ENCODE results near the gene SMARCAD1. TPM values are rescaled to one million over a fixed set of nuclear protein-coding genes. Genes with fewer than 3 reads are reported as not detected.
"Not testable (repeated sequence)": the region's sequence is repeated elsewhere in the genome, so short reads cannot be mapped to it uniquely, and the experiment has no call there.

SMARCAD1 gene
- polyA plus RNA-seq, 1 donor: 31.1 TPM

GRCh38 chr4:94228493-94229216 lies 21.0 kb downstream of the SMARCAD1 start:
- DNase-seq: no peak

GRCh38 chr4:94232519-94232918 lies 24.9 kb downstream of the SMARCAD1 start:
- DNase-seq: no peak

GRCh38 chr4:94235825-94236224 lies 28.2 kb downstream of the SMARCAD1 start:
- no peak for DNase-seq

- no peak for DNase-seq
These were observed 29.6 kb downstream of the SMARCAD1 start for GRCh38 chr4:94237271-94237670.

- DNase-seq: no peak
These were observed 30.5 kb downstream of the SMARCAD1 start for GRCh38 chr4:94238160-94238559.

GRCh38 chr4:94240384-94240783 lies 32.7 kb downstream of the SMARCAD1 start:
- no peak for DNase-seq

- DNase-seq: no peak
These were observed 36.6 kb downstream of the SMARCAD1 start for GRCh38 chr4:94244087-94244828.

- DNase-seq: no peak
These were observed 37.1 kb downstream of the SMARCAD1 start for GRCh38 chr4:94244829-94245185.

GRCh38 chr4:94251094-94251493 lies 43.4 kb downstream of the SMARCAD1 start:
- DNase-seq: no peak

- DNase-seq: no peak
These were observed 45.4 kb downstream of the SMARCAD1 start for GRCh38 chr4:94253036-94253435.

GRCh38 chr4:94256144-94256783 lies 48.6 kb downstream of the SMARCAD1 start:
- no peak for DNase-seq

GRCh38 chr4:94256828-94257227 lies 49.2 kb downstream of the SMARCAD1 start:
- no peak for DNase-seq

- no peak for DNase-seq
These were observed 54.7 kb downstream of the SMARCAD1 start for GRCh38 chr4:94262163-94263016.

GRCh38 chr4:94267037-94267436 lies 59.4 kb downstream of the SMARCAD1 start:
- no peak for DNase-seq

- no peak for DNase-seq
These were observed 63.6 kb downstream of the SMARCAD1 start for GRCh38 chr4:94271248-94271647.

- no peak for DNase-seq
These were observed 67.2 kb downstream of the SMARCAD1 start for GRCh38 chr4:94274912-94275311.

- DNase-seq: no peak
These were observed 68.5 kb downstream of the SMARCAD1 start for GRCh38 chr4:94276204-94276603.

GRCh38 chr4:94277534-94277933 lies 69.9 kb downstream of the SMARCAD1 start:
- DNase-seq: no peak

- DNase-seq: no peak
These were observed 71.1 kb downstream of the SMARCAD1 start for GRCh38 chr4:94278781-94279180.

- no peak for DNase-seq
These were observed 77.2 kb downstream of the SMARCAD1 start for GRCh38 chr4:94284889-94285288.

GRCh38 chr4:94285666-94286065 lies 78.0 kb downstream of the SMARCAD1 start:
- no peak for DNase-seq

GRCh38 chr4:94290245-94290644 lies 82.6 kb downstream of the SMARCAD1 start:
- DNase-seq: no peak

- not testable (repeated sequence) for DNase-seq
These were observed 86.3 kb downstream of the SMARCAD1 start for GRCh38 chr4:94293981-94294380.
